Measurements from ENCODE around the gene ZBTB40.

GRCh38 chr1:22521692-22522091 is 70.0 kb downstream of the ZBTB40 start:
- TF ChIP-seq CTCF (IDR thresholded peaks at IDR 0.05) (no peak), RCOR1 (IDR thresholded peaks at IDR 0.05; ENCODE audit: low read length) (no peak), POLR2AphosphoS5 (IDR thresholded peaks at IDR 0.05; ENCODE audit: low read depth, low read length) (no peak), FOSL2 (IDR thresholded peaks at IDR 0.05; ENCODE audit: borderline replicate concordance, low read depth) (no peak), YY1 (IDR thresholded peaks at IDR 0.05; ENCODE audit: low read depth) (no peak), RFX5 (IDR thresholded peaks at IDR 0.05; ENCODE audit: low read length) (no peak), NFIC (IDR thresholded peaks at IDR 0.05; ENCODE audit: borderline replicate concordance) (no peak), GATA2 (CRISPR knock-in tag; IDR thresholded peaks at IDR 0.05) (no peak), FOXM1 (IDR thresholded peaks at IDR 0.05; ENCODE audit: low read depth) (no peak), MXI1 (IDR thresholded peaks at IDR 0.05; ENCODE audit: low read depth, low read length) (no peak), RAD21 (IDR thresholded peaks at IDR 0.05; ENCODE audit: low read length) (no peak), EZH2phosphoT487 (IDR thresholded peaks at IDR 0.05; ENCODE audit: borderline replicate concordance, low read depth) (no peak)
- TF ChIP-seq, protein P1, sequence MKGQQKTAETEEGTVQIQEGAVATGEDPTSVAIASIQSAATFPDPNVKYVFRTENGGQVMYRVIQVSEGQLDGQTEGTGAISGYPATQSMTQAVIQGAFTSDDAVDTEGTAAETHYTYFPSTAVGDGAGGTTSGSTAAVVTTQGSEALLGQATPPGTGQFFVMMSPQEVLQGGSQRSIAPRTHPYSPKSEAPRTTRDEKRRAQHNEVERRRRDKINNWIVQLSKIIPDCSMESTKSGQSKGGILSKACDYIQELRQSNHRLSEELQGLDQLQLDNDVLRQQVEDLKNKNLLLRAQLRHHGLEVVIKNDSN (IDR thresholded peaks at IDR 0.05; ENCODE audit: borderline replicate concordance, low read depth) = no peak
- TF ChIP-seq, protein P2, sequence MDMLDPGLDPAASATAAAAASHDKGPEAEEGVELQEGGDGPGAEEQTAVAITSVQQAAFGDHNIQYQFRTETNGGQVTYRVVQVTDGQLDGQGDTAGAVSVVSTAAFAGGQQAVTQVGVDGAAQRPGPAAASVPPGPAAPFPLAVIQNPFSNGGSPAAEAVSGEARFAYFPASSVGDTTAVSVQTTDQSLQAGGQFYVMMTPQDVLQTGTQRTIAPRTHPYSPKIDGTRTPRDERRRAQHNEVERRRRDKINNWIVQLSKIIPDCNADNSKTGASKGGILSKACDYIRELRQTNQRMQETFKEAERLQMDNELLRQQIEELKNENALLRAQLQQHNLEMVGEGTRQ (IDR thresholded peaks at IDR 0.05; ENCODE audit: borderline replicate concordance, low read depth, low read length) = no peak
